BJ (cell line): ENCODE results near the gene CAB39L. TPM values are rescaled to one million over a fixed set of nuclear protein-coding genes. Genes with fewer than 3 reads are reported as not detected.

Experiments
- CTCF ChIA-PET: fragments of 350-600 bp; formaldehyde crosslinking; extraction: SDS; loops from one replicate; lab custom pipeline; 2021; ENCODE audit warnings: antibody characterized with exemption, inconsistent platforms; lab: Yijun Ruan, JAX
- POLR2A ChIA-PET: fragments of 300-600 bp; sonication (Branson Sonifier 250); formaldehyde crosslinking; extraction: SDS; loops from one replicate; lab custom pipeline; 2021; ENCODE audit warnings: antibody characterized with exemption; lab: Charles Lee
- DNase-seq: peaks from one replicate; pipeline ENCODE4 v3.0.0-alpha.2; 2011; ENCODE audit warnings: low read depth
- H3K27me3 ChIP-seq: 2 replicates; pipeline ENCODE4 v1.6.0; 2011; ENCODE audit warnings: low read length; ENCODE audit not compliant: control insufficient read depth, insufficient read depth
- H3K36me3 ChIP-seq: 2 replicates; pipeline ENCODE4 v1.5.1; 2011; ENCODE audit warnings: low read length; ENCODE audit not compliant: control insufficient read depth, insufficient read depth
- H3K4me3 ChIP-seq: 2 replicates; pipeline ENCODE4 v1.5.1; 2011; ENCODE audit warnings: low read depth, mild to moderate bottlenecking, control low read depth, low read length
- polyA plus RNA-seq: library from polyadenylated mRNA; depleted of rRNA; stranded (reverse); fragments of >200 nt; gene quantifications from 2 replicates; pipeline ENCODE4 v1.2.3, GENCODE V29; 2011
- TF ChIP-seq, protein P1 (sequence below): IDR thresholded peaks from 2 replicates; pipeline ENCODE4 v1.5.1; 2011; ENCODE audit warnings: low read depth, mild to moderate bottlenecking, control low read depth, inconsistent platforms, low read length, moderate library complexity; ENCODE audit not compliant: insufficient read depth

Gene CAB39L
- polyA plus RNA-seq, 1 experiment, result 6.5 TPM

DNA sequence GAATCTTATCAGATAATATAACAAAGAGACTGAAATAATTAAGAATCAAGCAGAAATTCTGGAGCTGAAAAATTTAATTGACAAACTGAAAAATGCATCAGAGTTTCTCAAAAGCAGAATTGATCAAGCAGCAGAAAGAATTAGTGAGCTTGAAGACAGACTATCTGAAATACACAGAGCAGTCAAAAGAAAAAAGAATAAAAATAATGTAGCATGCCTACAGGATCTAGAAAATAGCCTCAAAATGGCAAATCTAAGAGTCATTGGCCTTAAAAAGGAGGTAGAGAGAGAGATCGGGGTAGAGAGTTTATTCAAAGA lies 39.2 kb downstream of the CAB39L start:
- POLR2A ChIA-PET, result no interaction called here
- TF ChIP-seq, protein P1, sequence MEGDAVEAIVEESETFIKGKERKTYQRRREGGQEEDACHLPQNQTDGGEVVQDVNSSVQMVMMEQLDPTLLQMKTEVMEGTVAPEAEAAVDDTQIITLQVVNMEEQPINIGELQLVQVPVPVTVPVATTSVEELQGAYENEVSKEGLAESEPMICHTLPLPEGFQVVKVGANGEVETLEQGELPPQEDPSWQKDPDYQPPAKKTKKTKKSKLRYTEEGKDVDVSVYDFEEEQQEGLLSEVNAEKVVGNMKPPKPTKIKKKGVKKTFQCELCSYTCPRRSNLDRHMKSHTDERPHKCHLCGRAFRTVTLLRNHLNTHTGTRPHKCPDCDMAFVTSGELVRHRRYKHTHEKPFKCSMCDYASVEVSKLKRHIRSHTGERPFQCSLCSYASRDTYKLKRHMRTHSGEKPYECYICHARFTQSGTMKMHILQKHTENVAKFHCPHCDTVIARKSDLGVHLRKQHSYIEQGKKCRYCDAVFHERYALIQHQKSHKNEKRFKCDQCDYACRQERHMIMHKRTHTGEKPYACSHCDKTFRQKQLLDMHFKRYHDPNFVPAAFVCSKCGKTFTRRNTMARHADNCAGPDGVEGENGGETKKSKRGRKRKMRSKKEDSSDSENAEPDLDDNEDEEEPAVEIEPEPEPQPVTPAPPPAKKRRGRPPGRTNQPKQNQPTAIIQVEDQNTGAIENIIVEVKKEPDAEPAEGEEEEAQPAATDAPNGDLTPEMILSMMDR, result no peak

GRCh38 chr13:49403996-49404702 lies 39.7 kb downstream of the CAB39L start:
- DNase-seq, result no peak
- ChIA-PET CTCF (no interaction called here), POLR2A (no interaction called here)
- Histone ChIP-seq H3K27me3 (no peaks in the 10 kb centered on the region), H3K36me3 (no peaks in the 10 kb centered on the region), H3K4me3 (no peak overlapping the region)
- TF ChIP-seq, protein P1, result no peak

More for the DNA sequence above, 39.2 kb downstream of the CAB39L start:
- no peaks in the 10 kb centered on the region for H3K36me3 ChIP-seq
- no peak for DNase-seq
- no peak overlapping the region for H3K4me3 ChIP-seq
- H3K27me3 ChIP-seq, result no peaks in the 10 kb centered on the region
- CTCF ChIA-PET, result no interaction called here

DNA sequence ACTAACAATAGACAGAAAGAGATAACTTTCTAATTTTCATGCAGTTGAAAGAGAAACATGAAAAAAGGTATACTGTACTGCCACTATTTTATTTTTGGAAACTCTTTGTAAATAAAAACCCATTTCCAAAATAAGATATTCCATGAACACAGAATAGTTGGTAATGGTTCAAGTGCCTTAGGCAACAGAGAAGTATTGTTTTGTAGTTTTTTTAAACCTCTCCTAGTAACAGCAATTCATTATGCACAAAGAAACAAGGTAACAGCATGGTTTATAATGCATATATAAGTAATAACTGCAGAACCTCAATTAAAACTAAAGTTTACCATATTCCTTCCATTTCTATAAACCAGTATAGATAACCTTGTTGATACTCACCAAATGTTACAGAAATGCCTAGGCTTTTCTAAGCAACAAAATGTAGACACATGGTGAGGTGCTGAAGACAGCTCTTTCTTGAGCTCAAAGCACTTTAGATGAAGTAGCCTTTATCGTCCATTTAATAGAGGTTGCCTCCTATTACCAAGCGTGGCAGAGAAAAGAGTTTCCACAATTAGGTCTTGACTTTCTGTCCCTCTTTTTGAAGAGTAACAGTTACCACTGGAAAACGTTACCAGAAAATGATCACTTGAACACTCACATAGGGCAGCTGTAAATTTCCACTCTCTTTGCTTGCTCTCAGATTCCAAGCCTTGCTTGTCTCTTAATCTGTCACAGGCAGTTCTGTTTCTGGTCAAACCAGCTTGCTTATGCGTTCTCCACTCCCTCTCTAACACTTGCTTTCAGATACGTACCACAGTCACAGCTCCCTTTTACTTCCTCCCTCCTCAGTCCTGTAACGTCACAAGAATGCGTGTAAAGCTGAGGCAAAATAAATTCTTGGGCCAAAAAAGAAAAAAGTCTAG lies 42.9 kb downstream of the CAB39L start:
- Histone ChIP-seq H3K27me3 (no peaks in the 10 kb centered on the region), H3K4me3 (no peak overlapping the region), H3K36me3 (no peaks in the 10 kb centered on the region)
- TF ChIP-seq, protein P1, result no peak
- ChIA-PET POLR2A (no interaction called here), CTCF (interaction anchor here (0.8 to 1.6 kb wide), 3 partner anchors 9 to 100 kb away, joined by 3 to 4 read pairs (median 3); no protein-coding TSS in a partner anchor)
- DNase-seq, result peak; percentile 54

- ChIA-PET POLR2A (no interaction called here), CTCF (no interaction called here)
- Histone ChIP-seq H3K4me3 (no peak overlapping the region), H3K27me3 (no peaks in the 10 kb centered on the region), H3K36me3 (no peaks in the 10 kb centered on the region)
- TF ChIP-seq, protein P1, result no peak
- no peak for DNase-seq
Observed at GRCh38 chr13:49399801-49400472, 43.9 kb downstream of the CAB39L start.
